ENCODE measurements around the gene JMJD8.
A peak's percentile ranks its signal among the peaks of the same experiment; 100 is the strongest.

DNA sequence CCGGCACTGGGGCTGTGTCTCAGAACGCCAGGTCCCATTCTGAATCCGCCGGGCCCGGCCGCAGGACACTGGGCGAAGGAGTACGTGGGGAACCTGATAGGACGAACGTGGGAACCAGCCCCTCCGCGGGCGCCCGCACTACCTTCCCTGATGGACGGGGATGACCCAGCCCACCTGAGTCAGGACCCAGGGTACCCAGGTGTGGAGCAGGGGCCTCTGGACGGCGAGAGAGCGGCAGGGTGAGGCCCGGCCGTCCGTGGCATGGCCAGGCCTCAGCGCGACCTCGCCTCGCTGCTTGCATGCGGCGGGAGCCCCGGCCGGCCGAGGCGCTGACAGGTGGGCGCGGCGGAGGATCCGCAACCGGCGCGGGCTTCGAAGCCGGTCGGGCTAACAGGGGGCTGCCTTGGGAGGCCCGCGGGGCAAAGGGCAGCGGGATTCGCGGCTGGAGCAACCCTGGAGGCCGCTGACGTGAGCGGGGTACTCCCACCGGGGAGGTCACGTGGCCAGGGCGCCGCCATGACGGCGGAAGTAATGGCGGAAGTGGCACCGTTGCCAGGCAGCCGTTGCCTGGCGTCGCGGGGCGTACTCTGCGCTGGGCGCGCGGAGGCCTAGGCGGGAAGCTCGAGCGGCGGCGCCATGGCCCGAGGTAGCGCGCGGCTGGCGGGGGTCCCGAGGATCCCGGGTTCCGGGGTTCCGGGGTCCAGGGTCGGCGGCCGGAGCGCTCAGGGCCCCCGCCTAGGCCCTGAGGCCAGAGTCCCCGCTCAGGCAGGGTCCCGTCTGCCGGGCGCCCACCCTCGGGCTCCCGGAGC is 35.1 kb downstream of the JMJD8 start, which contains the start of gene WDR90:
- TF ChIP-seq, protein P1, sequence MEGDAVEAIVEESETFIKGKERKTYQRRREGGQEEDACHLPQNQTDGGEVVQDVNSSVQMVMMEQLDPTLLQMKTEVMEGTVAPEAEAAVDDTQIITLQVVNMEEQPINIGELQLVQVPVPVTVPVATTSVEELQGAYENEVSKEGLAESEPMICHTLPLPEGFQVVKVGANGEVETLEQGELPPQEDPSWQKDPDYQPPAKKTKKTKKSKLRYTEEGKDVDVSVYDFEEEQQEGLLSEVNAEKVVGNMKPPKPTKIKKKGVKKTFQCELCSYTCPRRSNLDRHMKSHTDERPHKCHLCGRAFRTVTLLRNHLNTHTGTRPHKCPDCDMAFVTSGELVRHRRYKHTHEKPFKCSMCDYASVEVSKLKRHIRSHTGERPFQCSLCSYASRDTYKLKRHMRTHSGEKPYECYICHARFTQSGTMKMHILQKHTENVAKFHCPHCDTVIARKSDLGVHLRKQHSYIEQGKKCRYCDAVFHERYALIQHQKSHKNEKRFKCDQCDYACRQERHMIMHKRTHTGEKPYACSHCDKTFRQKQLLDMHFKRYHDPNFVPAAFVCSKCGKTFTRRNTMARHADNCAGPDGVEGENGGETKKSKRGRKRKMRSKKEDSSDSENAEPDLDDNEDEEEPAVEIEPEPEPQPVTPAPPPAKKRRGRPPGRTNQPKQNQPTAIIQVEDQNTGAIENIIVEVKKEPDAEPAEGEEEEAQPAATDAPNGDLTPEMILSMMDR (IDR thresholded peaks at IDR 0.05) = no peak
- peak; percentile 57 to 83 for TF ChIP-seq POLR2A (IDR thresholded peaks at IDR 0.05)
